Skin of body (tissue), 2 donors: ENCODE results near the gene RACGAP1. TPM values are rescaled to one million over a fixed set of nuclear protein-coding genes. Genes with fewer than 3 reads are reported as not detected.

Source experiments
- DNase-seq: peaks from one replicate; lab custom pipeline; 2025; lab: John Stamatoyannopoulos, UW
- total RNA-seq: library from RNA; depleted of rRNA; stranded (reverse); fragments of >200 nt; gene quantifications from one replicate; pipeline ENCODE4 v1.2.3, GENCODE V29; 2014

RACGAP1 gene
- total RNA-seq, 1 donor from 2014 or later = 32.4 TPM

DNA sequence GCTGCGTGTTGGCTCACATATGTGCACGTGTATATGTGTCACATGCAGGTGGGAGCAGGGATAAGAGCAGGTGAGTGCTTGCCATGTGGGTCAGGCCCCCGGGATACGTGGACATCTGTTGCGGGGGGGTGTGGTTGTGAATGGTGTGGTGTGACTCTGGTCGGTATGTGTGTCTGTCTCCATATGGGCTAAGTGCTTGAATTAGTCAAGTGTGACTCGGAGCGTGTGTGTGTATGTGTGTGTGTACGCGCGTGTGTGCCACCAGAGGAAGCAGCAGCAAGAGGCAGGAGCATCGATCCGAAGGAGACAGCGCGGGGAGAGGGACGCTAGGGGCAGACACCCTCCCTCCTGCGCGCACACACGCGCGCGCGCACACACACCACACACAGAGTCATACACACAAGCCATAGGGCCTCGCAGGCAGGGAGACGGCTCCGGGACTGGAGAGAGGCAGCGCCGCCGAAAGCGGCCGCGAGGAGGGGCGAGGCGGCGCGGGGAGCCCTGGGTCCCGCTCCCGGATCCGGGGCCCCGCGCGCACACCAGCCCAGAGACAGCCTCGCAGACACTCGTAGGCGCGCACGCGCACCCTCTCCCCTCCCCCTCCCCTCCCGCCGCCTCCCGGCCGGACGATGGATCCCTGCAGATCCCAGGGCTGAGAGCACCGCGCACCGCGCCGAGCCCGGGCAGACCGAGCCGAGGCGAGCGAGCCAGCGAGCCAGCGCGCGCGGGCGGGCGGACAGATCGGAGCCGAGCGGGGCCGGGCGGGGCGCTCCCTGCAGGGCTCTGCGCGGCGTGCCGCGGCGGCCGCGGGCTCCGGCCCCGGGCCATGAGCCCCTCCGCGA is 31.9 kb upstream of the RACGAP1 start, which contains the start of gene ASIC1:
Gene ASIC1 (plus strand): TSS at position 597 of the 842 bp plus-strand sequence. CDS start 1,171 bp downstream, outside the sequence.
- peak; percentile 71 for DNase-seq

GRCh38 chr12:50056639-50056976 is 31.3 kb upstream of the RACGAP1 start:
- DNase-seq = no peak

DNA sequence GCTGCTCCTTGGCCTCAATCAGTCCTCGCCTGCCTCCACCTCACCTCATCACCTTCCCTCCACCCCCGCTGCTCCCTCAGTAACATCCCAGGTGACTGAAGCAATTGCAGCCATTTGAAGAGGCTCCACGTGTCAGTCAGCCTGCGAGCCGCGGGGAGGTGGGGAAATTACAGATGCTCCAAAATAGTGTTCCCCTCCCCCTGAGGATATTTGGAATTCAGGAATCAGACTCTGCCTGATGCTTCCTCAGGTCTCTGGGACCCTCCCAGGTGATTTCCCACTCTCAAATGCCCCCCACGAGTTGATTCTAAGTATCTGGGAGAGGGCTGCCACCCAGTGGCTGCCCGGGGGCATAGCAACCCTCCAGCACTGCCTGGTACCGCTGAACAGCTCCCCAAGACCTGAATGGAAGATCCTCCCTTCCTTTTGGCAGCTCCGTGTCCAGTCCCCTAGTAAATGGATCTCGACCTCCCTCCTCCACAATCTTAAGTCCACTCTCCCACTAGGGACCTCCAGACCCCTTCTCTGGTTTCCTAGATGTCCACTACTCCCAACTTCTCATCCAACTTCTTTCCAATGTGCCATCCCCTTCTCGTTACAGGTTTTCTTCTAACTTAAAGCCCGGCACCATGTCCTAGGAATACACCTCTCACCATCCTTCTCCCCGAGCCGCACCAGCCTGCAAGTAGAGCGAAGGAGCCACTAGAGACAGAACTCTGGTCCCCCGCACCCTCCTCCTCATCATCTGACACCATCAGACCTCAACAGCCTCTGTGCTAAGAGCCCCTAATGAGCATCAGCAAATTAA is 30.7 kb upstream of the RACGAP1 start:
- peak; percentile 26 for DNase-seq

DNA sequence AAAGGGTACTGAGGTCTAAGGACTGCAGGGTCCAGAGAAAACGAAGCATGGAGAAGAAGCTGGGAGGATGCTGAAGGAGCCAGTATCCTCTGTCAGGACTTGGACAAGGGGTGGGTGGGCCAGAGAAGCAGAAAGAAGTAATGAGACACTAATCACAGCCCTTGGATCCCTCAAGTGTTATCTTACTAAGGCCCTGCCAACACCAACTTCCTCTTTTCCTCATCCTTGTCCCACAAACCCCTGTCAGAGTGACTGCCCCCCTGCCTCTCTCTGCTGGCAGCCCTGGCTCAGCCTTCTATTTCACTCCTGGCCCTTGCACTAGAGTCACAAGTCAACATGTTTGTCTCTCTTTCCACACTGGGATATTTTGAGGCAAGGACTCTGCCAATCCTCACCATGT is 28.3 kb upstream of the RACGAP1 start:
- DNase-seq = no peak

DNA sequence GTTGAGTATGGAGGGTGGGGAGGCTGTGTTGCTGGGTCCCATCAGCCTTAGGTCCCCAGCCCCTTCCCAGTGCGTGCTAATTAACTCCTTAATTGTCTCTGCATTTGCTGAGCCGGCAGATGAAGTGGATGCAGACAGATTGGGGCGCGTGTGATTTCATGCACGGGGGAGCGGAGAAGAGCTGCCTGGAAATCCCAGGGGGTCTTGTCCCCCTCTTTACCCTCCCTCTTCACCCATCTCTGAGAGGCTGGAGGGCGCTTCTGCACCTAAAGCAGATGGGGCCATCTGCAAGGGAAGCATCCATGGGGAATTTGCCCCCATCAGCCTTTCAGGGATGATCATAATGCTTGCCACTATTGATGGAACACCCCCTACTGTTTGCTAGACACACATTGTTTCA is 27.7 kb upstream of the RACGAP1 start:
- DNase-seq = no peak

- DNase-seq = no peak
Observed at GRCh38 chr12:50052544-50052943, 27.2 kb upstream of the RACGAP1 start.

GRCh38 chr12:50051101-50051806 is 26.0 kb upstream of the RACGAP1 start:
- no peak for DNase-seq

DNA sequence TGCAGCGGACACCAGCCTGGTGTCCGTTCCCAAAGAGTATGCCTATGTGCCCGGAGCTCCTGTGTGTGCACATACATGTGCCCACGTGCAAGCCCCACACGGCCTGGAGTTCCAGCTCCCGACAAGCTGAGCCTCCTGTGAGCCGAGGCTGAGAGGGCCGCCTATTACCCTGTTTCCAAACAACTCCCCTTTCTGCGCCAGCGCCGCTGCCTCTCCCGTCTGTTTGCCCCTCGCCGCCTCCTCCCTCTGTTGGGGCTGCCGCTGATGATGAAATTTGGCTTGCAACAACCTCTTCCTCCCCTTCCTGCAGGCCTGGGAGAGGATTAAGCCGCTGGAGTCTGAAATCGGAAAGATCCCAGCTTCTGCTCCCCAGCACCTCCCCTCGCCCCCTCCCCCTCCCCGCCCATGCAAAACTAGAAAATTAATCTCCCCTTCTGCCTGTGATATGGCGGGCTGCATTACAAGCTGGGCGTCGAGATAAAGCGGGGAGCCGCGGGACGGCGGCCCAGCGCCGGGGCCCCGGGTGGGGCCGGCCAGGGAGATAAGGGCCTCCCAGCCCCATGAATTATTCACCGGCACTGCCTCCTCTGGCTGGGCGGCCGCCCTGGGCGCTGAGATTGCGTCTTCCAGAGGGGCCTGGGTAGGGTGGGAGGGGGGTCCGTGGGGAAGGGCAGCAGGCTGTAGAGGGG is 25.3 kb upstream of the RACGAP1 start:
- peak; percentile 65 for DNase-seq

GRCh38 chr12:50050119-50050385 is 24.8 kb upstream of the RACGAP1 start:
- DNase-seq = no peak

DNA sequence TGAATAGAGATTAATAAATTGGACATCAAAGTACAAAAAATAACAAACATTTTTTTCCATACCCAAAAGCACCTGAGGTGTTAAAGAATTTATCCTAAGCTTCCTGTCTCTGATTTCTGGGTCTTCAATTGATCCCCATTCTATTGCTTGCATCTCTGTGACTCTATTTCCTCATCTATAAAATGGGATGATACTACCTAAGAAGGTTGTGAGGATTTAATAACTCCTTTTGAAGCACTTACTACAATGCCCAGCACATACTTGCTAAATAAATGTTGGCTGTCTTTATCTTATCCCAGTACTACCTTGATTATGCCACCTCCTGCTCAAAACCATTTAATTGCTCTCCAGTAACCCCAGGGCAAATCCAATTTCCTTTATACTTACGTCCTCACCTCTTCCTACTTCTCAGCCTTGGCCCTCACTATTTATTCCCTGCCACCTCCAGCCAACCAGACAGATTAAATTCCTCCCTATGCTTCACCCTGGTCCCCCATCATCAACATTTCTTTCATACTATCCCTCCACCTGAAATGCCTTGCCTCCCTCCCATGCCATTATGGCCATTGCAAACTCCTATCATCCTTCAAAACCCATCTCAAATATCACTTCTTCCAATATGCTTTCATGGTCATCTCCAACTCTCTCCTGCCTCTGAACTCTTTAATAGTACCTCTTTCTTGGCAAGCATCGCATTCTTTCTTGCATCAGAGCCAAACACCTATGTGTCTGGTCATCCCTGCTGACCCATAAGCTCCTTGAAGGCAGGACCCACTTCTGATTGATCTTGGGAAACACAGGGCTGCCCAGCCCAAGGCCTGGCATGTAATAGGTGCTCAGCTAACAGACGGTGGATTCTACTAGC is 24.2 kb upstream of the RACGAP1 start:
- DNase-seq = no peak

GRCh38 chr12:50047693-50048250 is 22.5 kb upstream of the RACGAP1 start:
- DNase-seq = no peak

DNA sequence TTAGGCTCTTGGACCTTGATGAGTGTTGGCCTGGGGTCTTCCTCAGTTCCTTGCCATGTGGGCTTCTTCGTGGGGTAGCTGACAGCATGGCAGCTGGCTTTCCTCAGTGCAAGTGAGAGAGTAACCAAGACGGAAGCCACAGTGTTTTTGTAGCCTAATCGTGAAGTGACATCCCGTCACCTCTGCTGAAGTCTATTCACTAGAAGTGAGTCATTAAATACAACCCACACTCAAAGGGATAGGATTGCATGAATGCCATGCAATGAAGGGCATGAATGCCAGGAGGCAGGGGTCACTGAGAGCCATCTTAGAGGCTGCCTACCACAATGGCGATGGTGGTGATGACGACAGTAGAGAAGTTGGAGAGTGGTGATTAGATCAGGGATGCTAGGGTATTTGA is 18.6 kb upstream of the RACGAP1 start:
- no peak for DNase-seq

- no peak for DNase-seq
Observed at GRCh38 chr12:50043308-50043707, 18.0 kb upstream of the RACGAP1 start.

- no peak for DNase-seq
Observed at GRCh38 chr12:50042693-50043092, 17.4 kb upstream of the RACGAP1 start.

- no peak for DNase-seq
Observed at GRCh38 chr12:50041962-50042361, 16.7 kb upstream of the RACGAP1 start.

DNA sequence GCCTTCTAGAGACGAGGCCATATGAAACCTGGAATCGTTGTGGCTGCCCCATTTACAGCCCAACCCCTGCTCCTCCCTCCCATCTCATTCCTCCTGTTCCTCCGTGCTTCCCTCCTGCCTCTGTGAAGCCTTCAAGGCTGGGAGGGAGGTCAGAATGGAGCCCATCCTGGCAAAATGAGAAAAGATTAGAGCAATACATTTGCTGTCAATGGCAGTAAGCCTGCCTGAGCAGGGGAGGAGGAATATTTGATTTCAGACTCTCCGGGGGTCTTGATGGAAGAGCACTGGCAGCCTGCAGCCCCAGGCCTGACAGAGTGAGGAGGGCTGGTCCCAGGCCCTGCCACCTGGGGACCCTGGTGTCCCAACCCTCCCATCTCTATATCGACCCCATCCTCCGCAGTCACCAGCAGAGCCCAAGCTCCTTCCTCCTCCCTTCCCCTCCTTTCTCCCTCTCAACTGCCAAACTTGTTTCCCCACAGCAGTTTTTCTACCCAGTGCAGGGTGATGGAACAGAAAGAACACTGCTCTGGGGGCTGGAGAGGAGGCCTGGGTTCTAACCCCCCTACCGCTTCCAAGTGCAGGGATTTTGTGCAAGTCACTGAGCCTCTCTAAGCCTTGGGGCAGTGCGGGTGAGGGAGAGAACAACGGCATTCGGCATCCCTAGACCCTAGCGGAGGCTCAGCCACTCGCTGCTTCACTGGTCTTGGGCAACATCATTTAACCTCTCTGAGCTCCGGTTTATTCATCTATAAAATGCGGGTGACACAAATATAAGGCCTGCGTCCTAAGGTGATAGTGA is 16.0 kb upstream of the RACGAP1 start:
- no peak for DNase-seq

DNA sequence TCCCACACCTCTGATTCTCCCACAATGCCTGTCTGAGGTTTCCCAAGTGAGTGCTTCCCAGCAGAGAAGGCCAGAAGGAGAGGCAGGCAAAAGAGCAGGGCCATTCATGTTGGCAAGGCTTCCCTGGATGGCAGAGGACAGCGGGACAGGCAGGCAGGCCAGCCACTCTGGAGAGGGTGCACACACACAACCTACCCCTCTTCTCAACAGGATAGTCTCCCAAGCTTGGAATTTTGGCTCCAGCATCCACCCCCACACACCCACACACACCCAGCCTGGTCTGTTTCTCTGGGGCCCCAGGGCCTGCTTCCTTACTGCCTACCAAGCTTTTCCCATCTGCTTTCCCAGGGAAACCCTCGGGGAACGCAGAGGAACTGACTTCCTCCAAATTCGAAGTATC is 15.4 kb upstream of the RACGAP1 start:
- no peak for DNase-seq

DNA sequence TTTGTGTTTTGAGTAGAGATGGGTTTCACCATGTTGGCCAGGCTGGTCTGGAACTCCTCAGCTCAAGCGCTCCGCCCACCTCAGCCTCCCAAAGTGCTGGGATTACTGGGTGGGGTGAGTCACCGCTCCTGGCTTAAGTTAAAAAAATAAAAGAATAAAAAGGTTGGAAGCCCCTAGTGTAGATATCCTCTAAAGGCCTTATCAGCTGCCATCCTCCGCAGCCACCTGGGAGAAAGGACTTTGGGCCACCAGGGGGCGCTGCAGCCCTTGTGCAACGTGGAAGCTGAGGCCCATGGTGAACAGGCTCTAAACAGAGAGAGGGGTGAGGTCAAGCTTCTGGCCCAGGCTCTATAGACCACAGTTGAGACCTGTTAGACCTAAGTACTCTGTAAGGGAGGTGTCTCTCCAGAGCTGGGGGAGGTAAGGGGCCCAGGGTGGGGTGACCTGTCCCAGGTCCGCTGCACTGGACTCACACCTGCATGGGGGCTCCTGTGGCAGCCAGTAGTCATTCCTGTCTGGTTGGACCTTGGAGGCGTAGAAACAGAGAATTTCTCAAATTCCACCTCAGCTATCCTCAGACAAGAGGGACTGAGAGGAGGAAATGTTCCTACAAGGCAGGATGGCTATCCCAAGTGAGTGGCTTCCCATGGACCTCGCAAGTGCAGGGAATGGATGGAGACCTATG is 14.0 kb upstream of the RACGAP1 start:
- DNase-seq = peak; percentile 28

GRCh38 chr12:50038336-50038735 is 13.0 kb upstream of the RACGAP1 start:
- no peak for DNase-seq
